ENCODE data around the gene FAM135A. TPM values are rescaled to one million over a fixed set of nuclear protein-coding genes. Genes with fewer than 3 reads are reported as not detected.
A peak's percentile ranks its signal among the peaks of the same experiment; 100 is the strongest.

Gene FAM135A
- total RNA-seq, 1 experiment from 2014 or later = 31.0 TPM

DNA sequence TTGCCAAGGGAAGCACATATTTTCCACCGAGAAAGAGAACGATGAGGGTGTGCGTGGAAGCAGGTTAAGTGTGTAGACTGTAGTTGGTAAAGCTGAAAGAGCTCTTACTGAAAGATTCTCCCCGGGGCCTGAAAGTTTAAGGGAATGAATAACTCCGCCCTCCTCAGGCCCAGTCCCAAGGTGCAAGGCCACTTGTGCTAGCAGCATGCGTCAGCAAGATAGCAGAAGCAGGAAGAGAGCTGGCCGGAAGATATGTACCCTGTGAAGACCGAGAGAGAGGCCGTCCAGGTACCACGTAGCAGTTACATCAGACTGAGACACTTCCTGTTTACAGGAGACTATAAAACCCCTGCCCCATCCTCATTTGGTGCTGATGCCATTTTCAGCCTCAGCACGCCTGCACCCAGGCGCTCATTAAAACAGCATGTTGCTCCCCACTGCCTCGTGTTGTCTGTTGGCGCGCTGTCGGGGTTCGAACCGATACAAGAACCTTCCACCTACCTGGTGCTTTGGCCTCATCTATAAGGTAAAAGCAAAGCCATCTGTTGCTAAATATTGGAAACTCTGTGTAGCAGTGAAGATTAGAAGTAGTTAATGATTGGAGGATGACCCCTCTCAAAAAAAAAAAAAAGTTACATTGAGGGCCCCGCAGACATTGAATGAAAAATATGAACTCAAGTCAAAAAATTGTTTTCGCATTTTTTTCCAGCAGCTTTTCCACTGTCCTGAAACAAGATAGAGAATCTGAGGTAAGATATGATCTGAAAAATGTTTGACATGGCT, 18.6 kb upstream of the FAM135A start:
- Histone ChIP-seq H3K9me3 (ENCODE audit: control insufficient read depth, low read depth, low read length) (no peaks in the 10 kb centered on the region), H3K14ac (ENCODE audit: insufficient read depth, low read length) (0 out of 2 replicates have a peak overlapping the region, but pooled peaks have one; percentile 2), H3K79me2 (ENCODE audit: insufficient read depth, low read length) (no peaks in the 10 kb centered on the region), H3K18ac (ENCODE audit: insufficient read length, low read depth, low read length) (no peak overlapping the region), H2BK20ac (ENCODE audit: low read depth, low read length, poor library complexity, severe bottlenecking) (no peak overlapping the region), H3K27me3 (ENCODE audit: insufficient read depth, low read length) (no peaks in the 10 kb centered on the region), H4K91ac (ENCODE audit: insufficient read length, low read depth, low read length) (no peak overlapping the region), H3K56ac (ENCODE audit: insufficient read length, low read depth, low read length) (no peak overlapping the region), H3K4me2 (ENCODE audit: insufficient read depth, insufficient read length, low read length) (no peak overlapping the region), H3K4ac (ENCODE audit: low read depth, low read length) (no peak overlapping the region), H2BK15ac (ENCODE audit: low read depth, low read length) (no peak overlapping the region), H3K23ac (ENCODE audit: insufficient read length, low read depth, low read length) (no peak overlapping the region), H4K20me1 (ENCODE audit: control insufficient read depth, insufficient read depth, insufficient read length) (no peaks in the 10 kb centered on the region), H2AK5ac (ENCODE audit: insufficient read length, low read length) (no peak overlapping the region), H3K27ac (ENCODE audit: insufficient read length, low read depth, low read length) (no peak overlapping the region), H3K79me1 (ENCODE audit: insufficient read depth, low read depth, low read length, poor library complexity, severe bottlenecking) (no peaks in the 10 kb centered on the region), H2BK5ac (ENCODE audit: insufficient read length, low read length) (no peak overlapping the region), H2BK120ac (ENCODE audit: low read depth, low read length, poor library complexity, severe bottlenecking) (no peak overlapping the region), H3K9ac (ENCODE audit: extremely low read depth, insufficient read length, low read length) (no peak overlapping the region), H2BK12ac (ENCODE audit: insufficient read length, low read depth, low read length) (no peak overlapping the region), H3K23me2 (ENCODE audit: insufficient read length, low read depth, low read length, poor library complexity, severe bottlenecking) (no peaks in the 10 kb centered on the region), H4K5ac (ENCODE audit: insufficient read length, low read depth, low read length) (no peak overlapping the region), H2AFZ (ENCODE audit: low read length) (peak overlapping the region; percentile 6), H4K8ac (replicated peaks; ENCODE audit: insufficient read length, low read depth, low read length) (peak overlapping the region; percentile 79), H3T11ph (ENCODE audit: low read length) (no peak overlapping the region), H3K4me1 (ENCODE audit: insufficient read depth, low read length) (no peaks in the 10 kb centered on the region)
- TF ChIP-seq, protein P1, sequence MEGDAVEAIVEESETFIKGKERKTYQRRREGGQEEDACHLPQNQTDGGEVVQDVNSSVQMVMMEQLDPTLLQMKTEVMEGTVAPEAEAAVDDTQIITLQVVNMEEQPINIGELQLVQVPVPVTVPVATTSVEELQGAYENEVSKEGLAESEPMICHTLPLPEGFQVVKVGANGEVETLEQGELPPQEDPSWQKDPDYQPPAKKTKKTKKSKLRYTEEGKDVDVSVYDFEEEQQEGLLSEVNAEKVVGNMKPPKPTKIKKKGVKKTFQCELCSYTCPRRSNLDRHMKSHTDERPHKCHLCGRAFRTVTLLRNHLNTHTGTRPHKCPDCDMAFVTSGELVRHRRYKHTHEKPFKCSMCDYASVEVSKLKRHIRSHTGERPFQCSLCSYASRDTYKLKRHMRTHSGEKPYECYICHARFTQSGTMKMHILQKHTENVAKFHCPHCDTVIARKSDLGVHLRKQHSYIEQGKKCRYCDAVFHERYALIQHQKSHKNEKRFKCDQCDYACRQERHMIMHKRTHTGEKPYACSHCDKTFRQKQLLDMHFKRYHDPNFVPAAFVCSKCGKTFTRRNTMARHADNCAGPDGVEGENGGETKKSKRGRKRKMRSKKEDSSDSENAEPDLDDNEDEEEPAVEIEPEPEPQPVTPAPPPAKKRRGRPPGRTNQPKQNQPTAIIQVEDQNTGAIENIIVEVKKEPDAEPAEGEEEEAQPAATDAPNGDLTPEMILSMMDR (conservative IDR thresholded peaks at IDR 0.05) = no peak
- Mint-ChIP-seq H3K4me1 (peaks cover 15% of the 10 kb centered on the region in 2 experiments), H3K27ac (peak overlapping the region in 1 of 3 experiments; percentile 62; a peak in 2 of 7 replicates), H3K9me3 (no peaks in the 10 kb centered on the region), H3K4me3 (no peak overlapping the region), H3K36me3 (ENCODE audit: insufficient read depth in 1 of 3, low read depth in 3 of 3) (no peaks in the 10 kb centered on the region), H3K27me3 (ENCODE audit: low read depth) (no peaks in the 10 kb centered on the region)
- DNase-seq = peak; percentile 40
- no CpG with 5 or more reads among the region's 20 CpGs for WGBS (ENCODE audit: extremely low coverage, insufficient read length, low lambda C conversion rate)
